Nephron (organoid): ENCODE measurements around the gene TEFM.

ENCODE experiments used
- H3K27ac Mint-ChIP-seq, 3 experiments: 2 replicates each; pipeline ENCODE4 v1.8.0; 2020; ENCODE audit warnings: mixed read lengths in 3 of 3, mild to moderate bottlenecking in 2 of 3, moderate library complexity in 1 of 3
- H3K27me3 Mint-ChIP-seq: 2 replicates; pipeline ENCODE4 v1.8.0; 2021; ENCODE audit warnings: low read depth, mild to moderate bottlenecking, moderate library complexity, mixed read lengths
- H3K36me3 Mint-ChIP-seq: 2 replicates; pipeline ENCODE4 v1.8.0; 2020; ENCODE audit warnings: low read depth, mixed read lengths
- H3K4me1 Mint-ChIP-seq: 2 replicates; pipeline ENCODE4 v1.8.0; 2020; ENCODE audit warnings: mixed read lengths
- H3K4me3 Mint-ChIP-seq, 3 experiments: 2 replicates each; pipeline ENCODE4 v1.8.0; 2020; ENCODE audit warnings: mild to moderate bottlenecking in 3 of 3, mixed read lengths in 3 of 3, moderate library complexity in 2 of 3
- H3K9me3 Mint-ChIP-seq: 2 replicates; pipeline ENCODE4 v1.8.0; 2020; ENCODE audit warnings: mixed read lengths
- CTCF ChIP-seq, 3 experiments: fragments of 200-600 bp; sonication (generic); IDR thresholded peaks; one replicate each; pipeline ENCODE4 v1.5.0; 2021; ENCODE audit warnings: antibody characterized with exemption in 3 of 3; ENCODE audit not compliant: unreplicated experiment in 3 of 3

Gene TEFM

GRCh38 chr17:30922235-30923030 lies 16.4 kb upstream of the TEFM start:
- H3K27ac Mint-ChIP-seq = no peak overlapping the region
- peak overlapping the region; percentile 78 to 83 (median 80) for H3K4me3 Mint-ChIP-seq
- no peak for TF ChIP-seq CTCF (IDR thresholded peaks at IDR 0.05; ENCODE audit: unreplicated experiment in 3 of 3)
- no peaks in the 10 kb centered on the region for H3K9me3 Mint-ChIP-seq
- peaks cover 89% of the 10 kb centered on the region for H3K27me3 Mint-ChIP-seq
- no peaks in the 10 kb centered on the region for H3K36me3 Mint-ChIP-seq
- peaks cover 13% of the 10 kb centered on the region for H3K4me1 Mint-ChIP-seq

- no peak for TF ChIP-seq CTCF (IDR thresholded peaks at IDR 0.05; ENCODE audit: unreplicated experiment in 3 of 3)
- Mint-ChIP-seq H3K4me3 (peak within 1 kb of the TSS; percentile 78 to 83 (median 80)), H3K9me3 (no peaks in the 10 kb centered on the region)
Observed at GRCh38 chr17:30921544-30922196, 15.6 kb upstream of the TEFM start, which contains the start of gene ADAP2. Gene ADAP2, plus strand, starts transcription at chr17:30921945. Its CDS starts 70 bp downstream, at chr17:30922015.

GRCh38 chr17:30920683-30921543 lies 14.9 kb upstream of the TEFM start:
- no peaks in the 10 kb centered on the region for H3K9me3 Mint-ChIP-seq
- H3K36me3 Mint-ChIP-seq = no peaks in the 10 kb centered on the region
- TF ChIP-seq CTCF (IDR thresholded peaks at IDR 0.05; ENCODE audit: unreplicated experiment in 3 of 3) = no peak

More at GRCh38 chr17:30921544-30922196, 15.6 kb upstream of the TEFM start, which contains the start of gene ADAP2:
- Mint-ChIP-seq H3K27ac (no peak within 1 kb of the TSS), H3K36me3 (no peaks in the 10 kb centered on the region), H3K27me3 (peaks cover 82% of the 10 kb centered on the region), H3K4me1 (peaks cover 13% of the 10 kb centered on the region)

GRCh38 chr17:30920282-30920681 lies 14.2 kb upstream of the TEFM start:
- Mint-ChIP-seq H3K27ac (no peak overlapping the region), H3K36me3 (no peaks in the 10 kb centered on the region), H3K4me1 (peaks cover 13% of the 10 kb centered on the region), H3K4me3 (no peak overlapping the region), H3K27me3 (peaks cover 71% of the 10 kb centered on the region), H3K9me3 (no peaks in the 10 kb centered on the region)
- TF ChIP-seq CTCF (IDR thresholded peaks at IDR 0.05; ENCODE audit: unreplicated experiment in 3 of 3) = no peak

More at GRCh38 chr17:30920683-30921543, 14.9 kb upstream of the TEFM start:
- Mint-ChIP-seq H3K4me1 (peaks cover 13% of the 10 kb centered on the region), H3K27me3 (peaks cover 78% of the 10 kb centered on the region), H3K27ac (no peak overlapping the region), H3K4me3 (peak overlapping the region; percentile 36 to 72 (median 71))

- Mint-ChIP-seq H3K4me1 (peaks cover 7% of the 10 kb centered on the region), H3K4me3 (no peak overlapping the region), H3K9me3 (no peaks in the 10 kb centered on the region), H3K27ac (no peak overlapping the region), H3K27me3 (peaks cover 39% of the 10 kb centered on the region), H3K36me3 (no peaks in the 10 kb centered on the region)
- no peak for TF ChIP-seq CTCF (IDR thresholded peaks at IDR 0.05; ENCODE audit: unreplicated experiment in 3 of 3)
Observed at GRCh38 chr17:30917050-30917449, 11.0 kb upstream of the TEFM start.
